ENCODE data around the gene ARF3.

DNA sequence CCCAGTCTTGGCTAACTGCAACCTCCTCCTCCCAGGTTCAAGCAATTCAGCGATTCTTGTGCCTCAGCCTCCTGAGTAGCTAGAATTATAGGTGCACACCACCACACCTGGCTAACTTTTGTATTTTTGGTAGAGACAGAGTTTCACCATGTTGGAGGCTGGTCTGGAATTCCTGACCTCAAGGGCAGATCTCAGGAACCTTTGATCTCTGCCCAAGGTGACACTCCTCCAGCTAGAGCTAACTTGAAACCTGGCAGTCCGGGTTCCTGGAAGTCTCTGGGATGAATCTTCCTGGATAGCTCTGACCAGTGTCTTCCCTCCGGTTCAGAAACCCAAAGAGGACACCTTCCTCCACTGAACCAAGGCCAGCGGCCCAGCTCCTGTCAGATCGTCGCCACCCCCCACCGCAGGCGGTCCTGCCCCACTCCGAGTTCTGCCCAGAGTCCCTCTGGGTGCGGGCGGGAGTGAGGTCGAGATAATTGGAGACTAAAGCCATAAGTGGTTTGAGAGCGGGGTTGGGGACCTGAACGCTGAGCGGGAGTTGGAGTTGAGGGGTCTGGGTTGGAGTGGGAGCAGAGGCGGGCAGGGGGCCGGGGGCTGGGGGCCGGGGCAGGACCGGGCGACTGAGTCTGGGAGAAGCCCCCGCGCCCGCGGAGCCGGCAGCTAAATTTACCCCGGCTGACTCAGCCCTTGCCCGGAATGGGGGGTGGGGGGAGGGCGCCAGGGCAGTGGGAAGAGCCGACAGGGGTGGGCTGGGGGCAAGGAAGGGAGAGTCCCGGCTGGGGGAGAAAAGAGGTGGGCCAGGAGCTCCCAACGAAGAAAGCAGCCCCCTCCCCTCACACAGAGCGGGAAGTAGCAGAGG lies 37.2 kb upstream of the ARF3 start:
- TF ChIP-seq, protein P1, sequence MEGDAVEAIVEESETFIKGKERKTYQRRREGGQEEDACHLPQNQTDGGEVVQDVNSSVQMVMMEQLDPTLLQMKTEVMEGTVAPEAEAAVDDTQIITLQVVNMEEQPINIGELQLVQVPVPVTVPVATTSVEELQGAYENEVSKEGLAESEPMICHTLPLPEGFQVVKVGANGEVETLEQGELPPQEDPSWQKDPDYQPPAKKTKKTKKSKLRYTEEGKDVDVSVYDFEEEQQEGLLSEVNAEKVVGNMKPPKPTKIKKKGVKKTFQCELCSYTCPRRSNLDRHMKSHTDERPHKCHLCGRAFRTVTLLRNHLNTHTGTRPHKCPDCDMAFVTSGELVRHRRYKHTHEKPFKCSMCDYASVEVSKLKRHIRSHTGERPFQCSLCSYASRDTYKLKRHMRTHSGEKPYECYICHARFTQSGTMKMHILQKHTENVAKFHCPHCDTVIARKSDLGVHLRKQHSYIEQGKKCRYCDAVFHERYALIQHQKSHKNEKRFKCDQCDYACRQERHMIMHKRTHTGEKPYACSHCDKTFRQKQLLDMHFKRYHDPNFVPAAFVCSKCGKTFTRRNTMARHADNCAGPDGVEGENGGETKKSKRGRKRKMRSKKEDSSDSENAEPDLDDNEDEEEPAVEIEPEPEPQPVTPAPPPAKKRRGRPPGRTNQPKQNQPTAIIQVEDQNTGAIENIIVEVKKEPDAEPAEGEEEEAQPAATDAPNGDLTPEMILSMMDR (conservative IDR thresholded peaks at IDR 0.05; ENCODE audit: low read length), result no peak
- TF ChIP-seq EZH2phosphoT487 (IDR thresholded peaks at IDR 0.05; ENCODE audit: borderline replicate concordance), result no peak
